ENCODE data around the gene MCRIP1. TPM values are rescaled to one million over a fixed set of nuclear protein-coding genes. Genes with fewer than 3 reads are reported as not detected.
A peak's percentile ranks its signal among the peaks of the same experiment; 100 is the strongest.

MCRIP1 gene
- total and polyA plus RNA-seq, 2 donors, result 43.8 to 190 TPM

GRCh38 chr17:81804559-81805399, 28.3 kb downstream of the MCRIP1 start:
- Histone ChIP-seq H3K27ac (ENCODE audit: low read depth) (no peak overlapping the region), H3K4me3 (ENCODE audit: low read depth, low read length) (peak overlapping the region; percentile 8), H3K36me3 (ENCODE audit: insufficient read depth) (no peaks in the 10 kb centered on the region), H3K4me1 (ENCODE audit: insufficient read depth) (peaks cover 3% of the 10 kb centered on the region)
- WGBS, result 4% methylated on average over 65 of the region's 65 CpGs
- no peak for DNase-seq (ENCODE audit: extremely low spot score)

GRCh38 chr17:81803728-81804558, 29.1 kb downstream of the MCRIP1 start, which contains the start of gene GCGR:
Gene GCGR, plus strand, starts transcription at chr17:81804150. Its CDS starts 4,869 bp downstream, at chr17:81809019.
- no peak within 1 kb of the TSS for H3K27ac ChIP-seq (ENCODE audit: low read depth)
- no peaks in the 10 kb centered on the region for H3K36me3 ChIP-seq (ENCODE audit: insufficient read depth)
- H3K4me3 ChIP-seq (ENCODE audit: low read depth, low read length), result peak within 1 kb of the TSS; percentile 22
- H3K4me1 ChIP-seq (ENCODE audit: insufficient read depth), result peaks cover 3% of the 10 kb centered on the region
- DNase-seq (ENCODE audit: extremely low spot score), result no peak
- 1% methylated on average over 110 of the region's 110 CpGs for WGBS

DNA sequence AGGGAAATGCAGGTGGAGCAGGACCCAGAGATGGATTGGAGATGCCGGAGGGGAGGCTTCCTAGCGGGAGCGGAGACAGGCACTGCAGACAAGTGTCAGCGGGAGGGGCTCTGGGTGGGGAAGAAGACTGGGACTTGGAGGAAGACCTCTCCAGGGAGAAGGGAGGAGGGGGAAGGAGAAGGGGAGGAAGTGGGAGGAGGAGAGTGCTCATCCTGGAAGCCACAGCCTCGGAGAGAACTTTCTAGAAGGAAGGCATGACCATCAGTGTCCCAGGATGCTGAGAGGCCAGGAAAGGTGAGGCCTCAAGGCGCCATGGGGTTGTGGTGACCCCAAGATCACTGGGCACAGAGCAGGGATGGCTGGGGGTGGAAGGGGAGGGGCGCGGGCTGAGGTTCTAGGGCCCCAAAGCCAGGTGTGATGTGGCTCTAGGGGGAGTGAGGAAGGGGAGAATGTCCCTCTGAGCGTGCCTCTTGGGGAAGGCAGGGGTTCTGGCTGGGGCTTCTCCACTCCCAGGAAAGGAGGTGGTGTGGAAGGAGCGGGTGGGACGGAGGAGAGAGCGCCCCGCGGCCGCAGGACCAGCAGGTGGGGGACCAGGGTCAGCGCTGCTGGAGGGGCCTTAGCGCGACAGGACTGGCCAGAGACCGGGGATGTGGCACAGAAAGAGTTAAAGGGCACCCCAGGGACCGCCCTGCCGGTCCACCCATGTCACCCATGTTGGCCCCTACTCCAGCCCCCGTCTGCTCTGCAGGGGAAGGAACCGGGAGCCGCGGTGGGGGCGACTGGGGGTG, 30.0 kb downstream of the MCRIP1 start:
- no peak overlapping the region for H3K27ac ChIP-seq (ENCODE audit: low read depth)
- peaks cover 3% of the 10 kb centered on the region for H3K4me1 ChIP-seq (ENCODE audit: insufficient read depth)
- DNase-seq (ENCODE audit: extremely low spot score), result no peak
- H3K36me3 ChIP-seq (ENCODE audit: insufficient read depth), result no peaks in the 10 kb centered on the region
- 27% methylated on average over 26 of the region's 26 CpGs for WGBS
- H3K4me3 ChIP-seq (ENCODE audit: low read depth, low read length), result peak overlapping the region; percentile 22

GRCh38 chr17:81802048-81802758, 30.9 kb downstream of the MCRIP1 start:
- Histone ChIP-seq H3K27ac (ENCODE audit: low read depth) (no peak overlapping the region), H3K4me1 (ENCODE audit: insufficient read depth) (peaks cover 3% of the 10 kb centered on the region), H3K36me3 (ENCODE audit: insufficient read depth) (no peaks in the 10 kb centered on the region), H3K4me3 (ENCODE audit: low read depth, low read length) (no peak overlapping the region)
- 82% methylated on average over 9 of the region's 9 CpGs for WGBS
- DNase-seq (ENCODE audit: extremely low spot score), result no peak

DNA sequence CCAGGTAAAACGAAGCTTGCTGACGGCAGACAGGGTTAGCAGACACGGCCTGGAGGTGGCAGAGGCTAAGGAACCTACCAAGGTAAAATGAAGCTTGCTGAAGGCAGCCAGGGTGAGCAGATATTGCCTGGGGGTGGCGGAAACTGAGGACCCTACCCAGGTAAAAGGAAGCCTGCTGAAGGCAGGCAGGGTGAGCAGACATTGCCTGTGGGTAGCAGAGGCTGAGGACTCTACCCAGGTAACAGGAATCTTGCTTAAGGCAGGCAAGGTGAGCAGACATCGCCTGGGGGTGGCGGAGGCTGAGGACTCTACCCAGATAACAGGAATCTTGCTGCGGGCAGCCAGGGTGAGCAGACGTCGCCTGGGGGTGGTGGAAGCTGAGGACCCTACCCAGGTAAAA, 31.8 kb downstream of the MCRIP1 start:
- WGBS, result 87% methylated on average over 9 of the region's 9 CpGs
- Histone ChIP-seq H3K36me3 (ENCODE audit: insufficient read depth) (no peaks in the 10 kb centered on the region), H3K27ac (ENCODE audit: low read depth) (no peak overlapping the region), H3K4me3 (ENCODE audit: low read depth, low read length) (no peak overlapping the region), H3K4me1 (ENCODE audit: insufficient read depth) (peaks cover 3% of the 10 kb centered on the region)
- DNase-seq (ENCODE audit: extremely low spot score), result no peak

DNA sequence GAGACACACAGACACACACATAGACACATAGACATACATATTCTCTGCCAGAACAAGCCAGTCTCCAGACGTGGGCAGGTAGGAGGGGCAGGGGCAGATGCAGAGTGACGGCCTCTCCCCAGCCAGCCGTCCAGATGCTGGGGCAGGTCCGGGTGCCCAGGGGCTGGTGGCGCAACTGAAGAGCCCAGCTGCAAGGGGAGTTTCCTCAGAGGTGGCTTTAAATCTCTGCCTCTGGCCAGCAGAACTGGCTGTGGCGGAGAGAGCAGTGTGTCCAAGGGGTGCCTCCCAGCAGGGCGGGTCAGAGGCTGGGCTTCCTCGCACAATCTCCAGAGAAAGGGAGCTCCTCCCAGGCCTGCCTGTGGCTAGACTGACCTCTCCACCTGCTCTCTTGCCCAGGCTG, 38.6 kb downstream of the MCRIP1 start:
- no peak for DNase-seq (ENCODE audit: extremely low spot score)
- Histone ChIP-seq H3K4me3 (ENCODE audit: low read depth, low read length) (no peak overlapping the region), H3K4me1 (ENCODE audit: insufficient read depth) (no peaks in the 10 kb centered on the region), H3K36me3 (ENCODE audit: insufficient read depth) (no peaks in the 10 kb centered on the region), H3K27ac (ENCODE audit: low read depth) (no peak overlapping the region)
- 33% methylated on average over 8 of the region's 8 CpGs for WGBS

DNA sequence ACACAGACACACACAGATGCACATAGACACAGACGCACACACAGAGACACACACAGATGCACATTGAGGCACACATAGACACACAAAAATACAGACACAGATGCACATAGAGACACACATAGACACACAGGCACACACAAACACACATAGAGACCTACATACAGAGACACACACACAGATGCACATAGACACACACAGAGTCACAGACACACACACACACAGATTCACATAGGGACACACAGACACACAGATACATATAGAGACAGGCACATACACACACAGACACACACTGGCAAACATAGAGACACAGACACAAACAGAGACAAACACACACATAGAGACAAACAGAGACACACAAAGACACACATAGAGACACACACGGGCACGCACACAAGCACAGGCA, 39.0 kb downstream of the MCRIP1 start:
- Histone ChIP-seq H3K4me1 (ENCODE audit: insufficient read depth) (no peaks in the 10 kb centered on the region), H3K36me3 (ENCODE audit: insufficient read depth) (no peaks in the 10 kb centered on the region), H3K27ac (ENCODE audit: low read depth) (no peak overlapping the region), H3K4me3 (ENCODE audit: low read depth, low read length) (no peak overlapping the region)
- no peak for DNase-seq (ENCODE audit: extremely low spot score)
- 91% methylated on average over 3 of the region's 3 CpGs for WGBS

- H3K36me3 ChIP-seq (ENCODE audit: insufficient read depth), result no peaks in the 10 kb centered on the region
- no peak for DNase-seq (ENCODE audit: extremely low spot score)
- no peaks in the 10 kb centered on the region for H3K4me1 ChIP-seq (ENCODE audit: insufficient read depth)
- H3K4me3 ChIP-seq (ENCODE audit: low read depth, low read length), result no peak overlapping the region
- H3K27ac ChIP-seq (ENCODE audit: low read depth), result no peak overlapping the region
- WGBS, result 91% methylated on average over 8 of the region's 8 CpGs
Measured at GRCh38 chr17:81792675-81793615, 40.1 kb downstream of the MCRIP1 start.

Other genes with a start within 250 kb of the MCRIP1 start
- gene NPLOC4, start 196.2 kb downstream of the MCRIP1 start, total RNA-seq, result 36.5 TPM
- gene NPLOC4, start 196.2 kb downstream of the MCRIP1 start, polyA plus RNA-seq, result 45.3 TPM
- 1.2 TPM for gene TSPAN10, start 196.1 kb downstream of the MCRIP1 start, total RNA-seq
- gene TSPAN10, start 196.1 kb downstream of the MCRIP1 start, polyA plus RNA-seq, result 0.65 TPM
- not detected for gene PDE6G, start 176.7 kb downstream of the MCRIP1 start, total RNA-seq
- gene PDE6G, start 176.7 kb downstream of the MCRIP1 start, polyA plus RNA-seq, result 1.2 TPM
- gene OXLD1, start 166.7 kb downstream of the MCRIP1 start, total RNA-seq, result 7.5 TPM
- 47.9 TPM for gene OXLD1, start 166.7 kb downstream of the MCRIP1 start, polyA plus RNA-seq
- 4.3 TPM for gene CCDC137, start 166.6 kb downstream of the MCRIP1 start, total RNA-seq
- gene CCDC137, start 166.6 kb downstream of the MCRIP1 start, polyA plus RNA-seq, result 15.9 TPM
- gene ARL16, start 149.5 kb downstream of the MCRIP1 start, total RNA-seq, result 19.7 TPM
- 47.0 TPM for gene ARL16, start 149.5 kb downstream of the MCRIP1 start, polyA plus RNA-seq
- gene HGS, start 149.3 kb downstream of the MCRIP1 start, total RNA-seq, result 36.1 TPM
- 92.7 TPM for gene HGS, start 149.3 kb downstream of the MCRIP1 start, polyA plus RNA-seq
- 3.3 TPM for gene MRPL12, start 129.9 kb downstream of the MCRIP1 start, total RNA-seq
- 81.3 TPM for gene MRPL12, start 129.9 kb downstream of the MCRIP1 start, polyA plus RNA-seq
- 5.7 TPM for gene SLC25A10, start 121.0 kb downstream of the MCRIP1 start, total RNA-seq
- gene SLC25A10, start 121.0 kb downstream of the MCRIP1 start, polyA plus RNA-seq, result 12.6 TPM
- not detected for gene GCGR, start 29.1 kb downstream of the MCRIP1 start, total RNA-seq
- gene GCGR, start 29.1 kb downstream of the MCRIP1 start, polyA plus RNA-seq, result 0.16 TPM
- not detected for gene PPP1R27, start 1.8 kb upstream of the MCRIP1 start, total RNA-seq
- gene PPP1R27, start 1.8 kb upstream of the MCRIP1 start, polyA plus RNA-seq, result not detected
- gene P4HB, start 27.2 kb upstream of the MCRIP1 start, total RNA-seq, result 262 TPM
- 367 TPM for gene P4HB, start 27.2 kb upstream of the MCRIP1 start, polyA plus RNA-seq
- gene ARHGDIA, start 38.0 kb upstream of the MCRIP1 start, total RNA-seq, result 31.0 TPM
- 277 TPM for gene ARHGDIA, start 38.0 kb upstream of the MCRIP1 start, polyA plus RNA-seq
- 51.3 TPM for gene ALYREF, start 58.3 kb upstream of the MCRIP1 start, total RNA-seq
- 47.6 TPM for gene ALYREF, start 58.3 kb upstream of the MCRIP1 start, polyA plus RNA-seq
- 51.6 TPM for gene ANAPC11, start 58.4 kb upstream of the MCRIP1 start, total RNA-seq
- gene ANAPC11, start 58.4 kb upstream of the MCRIP1 start, polyA plus RNA-seq, result 245 TPM
- gene NPB, start 68.9 kb upstream of the MCRIP1 start, total RNA-seq, result 0.69 TPM
- 0.85 TPM for gene NPB, start 68.9 kb upstream of the MCRIP1 start, polyA plus RNA-seq
- 9.8 TPM for gene PCYT2, start 78.1 kb upstream of the MCRIP1 start, total RNA-seq
- gene PCYT2, start 78.1 kb upstream of the MCRIP1 start, polyA plus RNA-seq, result 36.0 TPM
- gene SIRT7, start 84.9 kb upstream of the MCRIP1 start, total RNA-seq, result 3.9 TPM
- 22.7 TPM for gene SIRT7, start 84.9 kb upstream of the MCRIP1 start, polyA plus RNA-seq
- 7.6 TPM for gene MAFG, start 94.4 kb upstream of the MCRIP1 start, total RNA-seq
- gene MAFG, start 94.4 kb upstream of the MCRIP1 start, polyA plus RNA-seq, result 31.3 TPM
- gene PYCR1, start 104.0 kb upstream of the MCRIP1 start, total RNA-seq, result 57.2 TPM
- gene PYCR1, start 104.0 kb upstream of the MCRIP1 start, polyA plus RNA-seq, result 8.1 TPM
- gene MYADML2, start 113.9 kb upstream of the MCRIP1 start, total RNA-seq, result 0.42 TPM
- gene MYADML2, start 113.9 kb upstream of the MCRIP1 start, polyA plus RNA-seq, result not detected
- 1.3 TPM for gene NOTUM, start 127.9 kb upstream of the MCRIP1 start, total RNA-seq
- gene NOTUM, start 127.9 kb upstream of the MCRIP1 start, polyA plus RNA-seq, result 2.5 TPM
- gene ASPSCR1, start 144.3 kb upstream of the MCRIP1 start, total RNA-seq, result 18.0 TPM
- gene ASPSCR1, start 144.3 kb upstream of the MCRIP1 start, polyA plus RNA-seq, result 28.6 TPM
- 19.1 TPM for gene CENPX, start 189.6 kb upstream of the MCRIP1 start, total RNA-seq
- 124 TPM for gene CENPX, start 189.6 kb upstream of the MCRIP1 start, polyA plus RNA-seq
- 8.7 TPM for gene LRRC45, start 190.0 kb upstream of the MCRIP1 start, total RNA-seq
- gene LRRC45, start 190.0 kb upstream of the MCRIP1 start, polyA plus RNA-seq, result 14.9 TPM
- 10.4 TPM for gene RAC3, start 198.4 kb upstream of the MCRIP1 start, total RNA-seq
- 5.9 TPM for gene RAC3, start 198.4 kb upstream of the MCRIP1 start, polyA plus RNA-seq
- gene DCXR, start 204.4 kb upstream of the MCRIP1 start, total RNA-seq, result 17.2 TPM
- 129 TPM for gene DCXR, start 204.4 kb upstream of the MCRIP1 start, polyA plus RNA-seq
- gene RFNG, start 218.5 kb upstream of the MCRIP1 start, total RNA-seq, result 16.5 TPM
- gene RFNG, start 218.5 kb upstream of the MCRIP1 start, polyA plus RNA-seq, result 47.0 TPM
- gene GPS1, start 218.6 kb upstream of the MCRIP1 start, total RNA-seq, result 37.3 TPM
- 95.4 TPM for gene GPS1, start 218.6 kb upstream of the MCRIP1 start, polyA plus RNA-seq
- gene DUS1L, start 232.5 kb upstream of the MCRIP1 start, total RNA-seq, result 24.5 TPM
- gene DUS1L, start 232.5 kb upstream of the MCRIP1 start, polyA plus RNA-seq, result 67.5 TPM

Data from urinary bladder (tissue), 4 donors.